Activated CD8-positive, alpha-beta T cell treated with anti-CD3 and anti-CD28 coated beads for 36 hours (primary cell): ENCODE results near the gene RAB1B. TPM values are rescaled to one million over a fixed set of nuclear protein-coding genes. Genes with fewer than 3 reads are reported as not detected.
A peak's percentile ranks its signal among the peaks of the same experiment; 100 is the strongest.

Experiments
- ATAC-seq: fragments of 200-7000 bp; cut with Tn5 transposase; one replicate; pipeline ENCODE4 v1.10.0; 2021; ENCODE audit warnings: mild to moderate bottlenecking, moderate library complexity
- CTCF ChIA-PET: fragments of 350-600 bp; sonication (Branson Sonifier 250); formaldehyde crosslinking; loops from one replicate; lab custom pipeline; 2021; ENCODE audit warnings: antibody characterized with exemption; lab: Charles Lee
- POLR2A ChIA-PET: fragments of 350-600 bp; sonication (Branson Sonifier 250); formaldehyde crosslinking; loops from one replicate; lab custom pipeline; 2021; ENCODE audit warnings: antibody characterized with exemption; lab: Charles Lee
- DNase-seq: peaks from one replicate; pipeline ENCODE4 v3.0.0-alpha.2; 2020
- H3K27ac Mint-ChIP-seq: one replicate; pipeline ENCODE4 v1.8.0; 2021; ENCODE audit warnings: mild to moderate bottlenecking, mixed read lengths
- H3K27me3 Mint-ChIP-seq: one replicate; pipeline ENCODE4 v1.8.0; 2021; ENCODE audit warnings: mixed read lengths
- H3K36me3 Mint-ChIP-seq: one replicate; pipeline ENCODE4 v1.8.0; 2021; ENCODE audit warnings: low read depth, mixed read lengths
- H3K4me1 Mint-ChIP-seq: one replicate; pipeline ENCODE4 v1.8.0; 2021; ENCODE audit warnings: low read depth, mixed read lengths
- H3K4me3 Mint-ChIP-seq: one replicate; pipeline ENCODE4 v1.8.0; 2021; ENCODE audit warnings: mild to moderate bottlenecking, moderate library complexity, mixed read lengths
- H3K9me3 Mint-ChIP-seq: one replicate; pipeline ENCODE4 v1.8.0; 2021; ENCODE audit warnings: mixed read lengths
- intact Hi-C: fragments of 100-400 bp; cut with micrococcal nuclease; formaldehyde crosslinking; loops from one replicate; pipeline ENCODE4 v1.10.0; 2022
- total RNA-seq, 2 experiments: library from RNA; stranded (reverse); gene quantifications; one replicate each; pipeline ENCODE4 v1.2.3, GENCODE V29; 2021
- TF ChIP-seq, protein P1 (sequence below): fragments of 200-600 bp; IDR thresholded peaks from one replicate; pipeline ENCODE4 v1.8.0; 2022; ENCODE audit warnings: antibody characterized with exemption, mild to moderate bottlenecking

Gene RAB1B
- total RNA-seq, 2 experiments from 2014 or later = 97.9 to 98.2 TPM

DNA sequence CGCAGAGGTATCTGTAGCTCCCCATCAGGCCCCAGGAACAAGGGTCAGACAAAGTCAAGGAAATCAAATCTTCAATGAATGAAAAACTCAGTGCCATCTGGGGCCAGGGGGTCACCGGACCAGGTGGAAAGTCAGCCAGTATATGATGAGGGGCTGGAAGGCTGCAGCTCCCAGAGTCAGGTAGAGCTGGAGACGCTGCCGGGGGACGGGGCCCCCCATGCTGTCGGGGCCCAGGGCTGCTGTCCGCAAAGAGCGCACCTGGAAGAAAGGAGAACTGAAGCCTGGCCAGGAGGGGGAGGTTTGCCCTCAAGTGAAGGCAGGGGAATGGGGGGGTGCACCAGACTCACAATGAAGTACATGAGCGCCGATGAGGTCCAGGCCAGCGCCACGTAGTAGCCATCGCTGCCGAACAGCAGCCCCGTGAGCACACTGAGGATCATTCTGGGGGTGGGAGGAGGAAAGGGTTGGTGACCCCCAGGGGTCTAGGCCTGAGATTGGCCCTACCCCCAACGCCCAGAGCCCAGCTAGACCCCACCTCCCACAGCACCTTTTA lies 16.2 kb downstream of the RAB1B start:
- CTCF ChIA-PET = interaction anchor here (0.9 to 1.6 kb wide), 2 partner anchors 9 to 27 kb away, joined by 3 read pairs; no protein-coding TSS in a partner anchor

DNA sequence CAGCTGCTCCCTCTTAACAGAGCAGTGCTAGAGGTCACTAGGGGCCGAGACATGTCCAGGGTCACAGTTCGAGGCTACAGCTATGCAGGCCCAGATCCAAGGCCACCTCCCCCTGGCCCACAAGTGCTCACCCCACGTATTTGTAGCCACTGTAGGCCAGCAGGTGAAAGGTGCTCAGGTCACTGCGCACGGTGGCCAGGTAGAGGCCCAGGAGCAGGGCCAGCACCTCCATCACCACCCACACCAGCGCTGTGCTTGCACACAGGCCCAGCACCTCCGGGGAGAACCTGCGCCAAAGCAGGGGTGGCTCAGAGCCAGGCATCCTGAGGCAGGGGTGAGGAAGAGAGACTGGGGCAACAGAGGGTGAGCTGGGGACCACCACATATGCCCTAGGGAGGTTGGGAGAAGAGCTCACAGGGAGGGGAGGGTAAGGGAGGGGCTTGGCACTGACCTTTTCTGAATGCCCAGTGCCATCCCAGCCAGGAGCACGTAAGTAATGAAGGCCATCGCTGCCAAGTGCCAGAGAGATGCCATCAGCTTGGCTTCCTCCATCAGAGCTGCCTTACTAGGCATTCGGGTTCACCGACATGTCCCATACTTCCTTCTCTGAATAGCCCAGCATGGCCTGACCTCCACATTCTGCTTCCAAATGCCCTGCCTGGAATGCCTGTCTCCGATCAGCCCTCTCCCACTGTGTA lies 17.0 kb downstream of the RAB1B start:
- ChIA-PET POLR2A (interaction anchor here (0.7 to 1.3 kb wide), 3 partner anchors 26 to 60 kb away, joined by 3 read pairs; no protein-coding TSS in a partner anchor), CTCF (interaction anchor here (0.9 to 4.8 kb wide), 3 partner anchors 10 to 27 kb away, joined by 3 to 27 read pairs (median 3); no protein-coding TSS in a partner anchor)
- intact Hi-C loops = no loop called here
- ATAC-seq (no peak), DNase-seq (no peak)
- peaks cover 33% of the 10 kb centered on the region for H3K4me1 Mint-ChIP-seq
- H3K9me3 Mint-ChIP-seq = no peaks in the 10 kb centered on the region
- no peak overlapping the region for H3K4me3 Mint-ChIP-seq
- TF ChIP-seq, protein P1, sequence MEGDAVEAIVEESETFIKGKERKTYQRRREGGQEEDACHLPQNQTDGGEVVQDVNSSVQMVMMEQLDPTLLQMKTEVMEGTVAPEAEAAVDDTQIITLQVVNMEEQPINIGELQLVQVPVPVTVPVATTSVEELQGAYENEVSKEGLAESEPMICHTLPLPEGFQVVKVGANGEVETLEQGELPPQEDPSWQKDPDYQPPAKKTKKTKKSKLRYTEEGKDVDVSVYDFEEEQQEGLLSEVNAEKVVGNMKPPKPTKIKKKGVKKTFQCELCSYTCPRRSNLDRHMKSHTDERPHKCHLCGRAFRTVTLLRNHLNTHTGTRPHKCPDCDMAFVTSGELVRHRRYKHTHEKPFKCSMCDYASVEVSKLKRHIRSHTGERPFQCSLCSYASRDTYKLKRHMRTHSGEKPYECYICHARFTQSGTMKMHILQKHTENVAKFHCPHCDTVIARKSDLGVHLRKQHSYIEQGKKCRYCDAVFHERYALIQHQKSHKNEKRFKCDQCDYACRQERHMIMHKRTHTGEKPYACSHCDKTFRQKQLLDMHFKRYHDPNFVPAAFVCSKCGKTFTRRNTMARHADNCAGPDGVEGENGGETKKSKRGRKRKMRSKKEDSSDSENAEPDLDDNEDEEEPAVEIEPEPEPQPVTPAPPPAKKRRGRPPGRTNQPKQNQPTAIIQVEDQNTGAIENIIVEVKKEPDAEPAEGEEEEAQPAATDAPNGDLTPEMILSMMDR = no peak
- H3K36me3 Mint-ChIP-seq = peaks cover 4% of the 10 kb centered on the region
- no peaks in the 10 kb centered on the region for H3K27me3 Mint-ChIP-seq
- H3K27ac Mint-ChIP-seq = no peak overlapping the region

More for the DNA sequence above, 16.2 kb downstream of the RAB1B start:
- intact Hi-C loops = loop anchor here (5.0 kb wide), 1 partner anchor 62 kb away; no protein-coding TSS in a partner anchor
- ATAC-seq = no peak
- TF ChIP-seq, protein P1 = no peak
- H3K4me1 Mint-ChIP-seq = peaks cover 27% of the 10 kb centered on the region
- no peak overlapping the region for H3K27ac Mint-ChIP-seq
- no peaks in the 10 kb centered on the region for H3K9me3 Mint-ChIP-seq
- peaks cover 4% of the 10 kb centered on the region for H3K36me3 Mint-ChIP-seq
- DNase-seq = no peak
- H3K4me3 Mint-ChIP-seq = no peak overlapping the region
- POLR2A ChIA-PET = interaction anchor here (1.3 to 7.8 kb wide), 2 partner anchors 14 to 59 kb away, joined by 3 to 76 read pairs; partner anchors contain the start of gene RAB1B
- H3K27me3 Mint-ChIP-seq = peaks cover under 1% of the 10 kb centered on the region

DNA sequence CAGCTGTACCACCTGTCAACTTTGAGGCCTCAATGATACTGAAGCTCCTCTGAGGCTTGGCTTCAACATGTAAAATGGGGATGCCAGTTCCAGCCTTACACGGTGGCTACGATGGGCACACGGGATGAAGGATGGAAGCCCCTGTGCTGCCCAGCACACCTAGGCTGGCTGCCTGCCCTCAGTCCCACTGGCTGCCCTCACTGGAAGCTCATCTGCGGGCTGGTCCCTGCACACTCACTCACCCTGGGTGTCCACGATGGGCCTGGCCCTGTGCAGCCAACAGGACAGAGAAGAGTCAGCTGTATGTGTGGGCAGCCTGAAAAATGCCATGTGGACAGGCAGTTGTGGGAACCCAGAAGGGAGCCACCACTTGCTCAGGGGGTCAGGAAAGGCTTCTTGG lies 18.3 kb downstream of the RAB1B start:
- Mint-ChIP-seq H3K4me3 (peak overlapping the region; percentile 85), H3K9me3 (no peaks in the 10 kb centered on the region), H3K4me1 (peaks cover 38% of the 10 kb centered on the region), H3K27me3 (peaks cover 6% of the 10 kb centered on the region), H3K36me3 (peaks cover 4% of the 10 kb centered on the region), H3K27ac (no peak overlapping the region)
- intact Hi-C loops = no loop called here
- ChIA-PET POLR2A (interaction anchor here (0.6 to 1.5 kb wide), 4 partner anchors 19 to 218 kb away, joined by 3 to 5 read pairs (median 4); no protein-coding TSS in a partner anchor), CTCF (interaction anchor here (0.8 to 4.8 kb wide), 7 partner anchors 22 to 152 kb away, joined by 3 to 27 read pairs (median 4); partner anchors contain the start of gene MRPL11)
- ATAC-seq = no peak
- no peak for DNase-seq
- TF ChIP-seq, protein P1 = no peak

DNA sequence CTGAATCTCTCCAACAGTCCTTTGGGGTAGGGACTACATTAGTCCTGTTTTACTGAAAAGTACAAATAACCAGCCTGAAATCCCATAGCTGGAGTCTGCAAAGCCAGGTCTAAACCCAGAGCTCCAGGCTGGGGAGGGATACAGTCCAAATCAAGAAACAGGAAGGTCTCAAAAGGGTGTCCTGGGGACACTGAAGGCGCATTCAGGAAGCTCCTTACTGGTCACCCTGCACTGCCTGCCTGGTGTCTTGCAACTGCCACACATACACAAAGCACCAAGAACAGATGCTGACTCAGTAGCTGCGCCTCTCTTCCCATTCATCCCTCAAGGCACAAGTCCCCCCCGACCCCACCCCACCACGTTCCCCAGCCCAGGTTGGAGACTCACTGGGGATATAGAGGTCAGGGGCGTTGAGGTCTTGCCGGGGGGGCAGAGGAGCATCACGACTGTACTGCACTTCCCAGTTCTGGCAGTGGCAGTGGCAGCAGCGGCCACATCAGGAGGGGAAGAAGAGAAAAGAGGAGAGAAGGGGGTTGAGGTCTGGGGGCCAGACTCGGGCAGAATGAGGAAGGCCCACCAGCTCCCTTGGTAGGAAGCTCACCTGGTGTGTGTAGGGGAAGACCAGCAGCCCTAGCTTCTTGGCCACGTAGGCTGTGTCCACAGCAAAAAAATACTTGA lies 18.9 kb downstream of the RAB1B start:
- Mint-ChIP-seq H3K27ac (no peak overlapping the region), H3K27me3 (peaks cover 6% of the 10 kb centered on the region), H3K36me3 (peaks cover 4% of the 10 kb centered on the region), H3K9me3 (no peaks in the 10 kb centered on the region), H3K4me3 (peak overlapping the region; percentile 85), H3K4me1 (peaks cover 34% of the 10 kb centered on the region)
- POLR2A ChIA-PET = interaction anchor here (0.7 to 1.5 kb wide), 3 partner anchors 18 to 20 kb away, joined by 4 to 6 read pairs (median 5); partner anchors contain the start of gene RAB1B
- TF ChIP-seq, protein P1 = no peak
- intact Hi-C loops = no loop called here
- no peak for DNase-seq
- ATAC-seq = no peak
- CTCF ChIA-PET = interaction anchor here (1.1 to 4.8 kb wide), 5 partner anchors 23 to 151 kb away, joined by 4 to 27 read pairs (median 13); partner anchors contain the start of gene MRPL11
